Upper lobe of left lung (tissue), 6 donors: Measurements from ENCODE around the gene GRB7. TPM values are rescaled to one million over a fixed set of nuclear protein-coding genes. Genes with fewer than 3 reads are reported as not detected.

Source experiments
- ATAC-seq, 2 donors: fragments of 200-7000 bp; cut with Tn5 transposase; one replicate each; pipeline ENCODE4 v1.9.1; 2022; ENCODE audit warnings: mild to moderate bottlenecking in 2 of 2, moderate library complexity in 2 of 2; ENCODE audit not compliant: low FRiP score in 2 of 2
- DNase-seq, 2 donors: peaks; one replicate each; pipeline ENCODE4 v3.0.0-alpha.2; 2019 to 2020
- H3K27ac ChIP-seq, 4 donors: fragments of 200-600 bp; sonication (generic); one replicate each; pipeline ENCODE4 v1.5.1; 2016 to 2019
- H3K27me3 ChIP-seq, 4 donors: fragments of 200-600 bp; sonication (generic); one replicate each; pipeline ENCODE4 v1.5.1; 2017 to 2019
- H3K36me3 ChIP-seq, 4 donors: fragments of 200-600 bp; sonication (generic); one replicate each; pipeline ENCODE4 v1.5.1; 2016 to 2019
- H3K4me1 ChIP-seq, 4 donors: fragments of 200-600 bp; sonication (generic); one replicate each; pipeline ENCODE4 v1.5.1; 2018 to 2019
- H3K4me3 ChIP-seq, 4 donors: fragments of 200-600 bp; sonication (generic); one replicate each; pipeline ENCODE4 v1.5.1; 2017 to 2019; ENCODE audit warnings: mild to moderate bottlenecking in 2 of 4, moderate library complexity in 1 of 4
- H3K9me3 ChIP-seq, 4 donors: fragments of 200-600 bp; sonication (generic); one replicate each; pipeline ENCODE4 v1.5.1; 2018 to 2019
- CTCF ChIP-seq, 6 experiments: fragments of 450-650 bp in 4 of 6; fragments of 200-600 bp in 2 of 6; sonication (generic) in 2 of 6; IDR thresholded peaks; one replicate each; pipeline ENCODE4 v1.5.1; 2016 to 2019; ENCODE audit warnings: antibody characterized with exemption in 6 of 6
- EP300 ChIP-seq, 4 donors: sonication (generic); formaldehyde crosslinking; IDR thresholded peaks; one replicate each; pipeline ENCODE4 v1.5.1; 2017; ENCODE audit warnings: antibody characterized with exemption in 4 of 4, control low read depth in 2 of 4
- POLR2A ChIP-seq, 4 donors: fragments of 450-650 bp; IDR thresholded peaks; one replicate each; pipeline ENCODE4 v1.5.1; 2016 to 2017; ENCODE audit warnings: antibody characterized with exemption in 4 of 4, mild to moderate bottlenecking in 2 of 4
- POLR2AphosphoS5 ChIP-seq, 2 donors: sonication (generic); formaldehyde crosslinking; IDR thresholded peaks; one replicate each; pipeline ENCODE4 v1.5.1; 2017; ENCODE audit warnings: antibody characterized with exemption in 2 of 2
- WGBS, 2 donors: methylation state at CpG; one replicate each; pipeline ENCODE4 v1.1.5; 2017 to 2018; 5-methylcytosine and 5-hydroxymethylcytosine counted together
- total RNA-seq, 6 donors: library from RNA; depleted of rRNA in 4 of 6; stranded (reverse); fragments of >200 nt in 4 of 6; gene quantifications; one replicate each; pipeline versions ENCODE4 v1.1.0 to v1.2.1, GENCODE V29; 2016 to 2021
- donor health status: DM: no; HTN: no; CAD: no; lungs with moderate emphysema.
- donor health status: DM: no; HTN: yes; CAD: no; lungs with severe emphysema.

Gene GRB7
- total RNA-seq, 6 donors from 2014 or later, result 19.9 to 82.8 (median 31.1) TPM

DNA sequence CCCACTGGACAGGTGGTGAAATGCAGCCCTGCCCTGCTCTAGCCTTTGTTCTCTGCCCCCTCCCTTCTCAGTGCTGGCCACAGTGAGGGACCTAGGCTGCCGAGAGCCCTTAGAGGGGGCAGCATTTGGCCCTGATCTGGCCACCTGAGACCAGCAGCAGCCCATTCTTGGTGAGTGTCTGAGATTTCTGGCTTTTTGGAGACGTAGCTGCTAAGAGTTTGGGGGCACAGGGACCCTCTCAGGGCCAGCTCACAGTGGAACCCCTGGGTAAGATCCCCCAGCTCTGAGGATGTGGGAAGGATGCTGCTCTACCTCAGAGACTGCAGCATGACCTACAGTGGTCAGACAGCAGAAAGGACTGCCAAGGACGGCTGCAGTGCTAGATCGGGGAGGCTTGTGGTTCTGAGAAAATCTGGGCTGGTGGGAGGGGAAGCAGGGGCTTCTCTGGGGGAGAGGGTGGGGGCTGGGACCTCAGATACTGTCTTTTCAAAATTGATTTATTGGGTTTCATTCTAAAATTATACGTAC is 13.3 kb downstream of the GRB7 start:
- DNase-seq (no peak), ATAC-seq (no peak)
- no peak for TF ChIP-seq POLR2A (IDR thresholded peaks at IDR 0.05)
- TF ChIP-seq POLR2AphosphoS5 (IDR thresholded peaks at IDR 0.05), result no peak
- TF ChIP-seq EP300 (IDR thresholded peaks at IDR 0.05), result no peak
- no peak for TF ChIP-seq CTCF (IDR thresholded peaks at IDR 0.05)
- H3K9me3 ChIP-seq, result no peaks in the 10 kb centered on the region
- 75 to 85% methylated on average over 5 of the region's 5 CpGs for WGBS, 2 donors
- peaks cover 16 to 28% (median 18%) of the 10 kb centered on the region in 4 donors for H3K4me1 ChIP-seq
- no peak overlapping the region for H3K27ac ChIP-seq
- no peak overlapping the region for H3K4me3 ChIP-seq
- peaks cover 0 to 4% (median 1%) of the 10 kb centered on the region in 4 donors for H3K36me3 ChIP-seq
- no peaks in the 10 kb centered on the region for H3K27me3 ChIP-seq

DNA sequence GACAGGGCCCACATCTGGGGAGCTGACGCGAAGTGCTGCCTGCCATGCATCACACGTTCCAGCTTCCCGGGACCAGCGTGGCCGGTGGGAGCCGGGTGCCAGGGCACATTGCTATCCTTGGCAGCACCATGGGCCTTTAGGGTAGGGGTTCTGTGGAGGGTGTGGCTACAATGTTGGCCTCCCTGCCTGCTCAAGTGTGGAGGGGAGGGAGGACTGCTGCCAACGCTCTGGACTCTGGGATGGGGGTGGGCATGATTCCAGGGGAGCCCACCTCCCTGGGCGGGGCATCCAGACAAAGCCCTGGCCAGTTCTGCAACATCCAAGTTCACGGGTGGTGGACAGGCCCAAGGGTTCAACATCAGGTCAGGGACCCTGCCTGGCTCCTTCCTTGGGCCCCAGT is 13.9 kb downstream of the GRB7 start:
- no peak for TF ChIP-seq POLR2AphosphoS5 (IDR thresholded peaks at IDR 0.05)
- no peak for TF ChIP-seq EP300 (IDR thresholded peaks at IDR 0.05)
- TF ChIP-seq POLR2A (IDR thresholded peaks at IDR 0.05), result no peak
- TF ChIP-seq CTCF (IDR thresholded peaks at IDR 0.05), result no peak
- H3K36me3 ChIP-seq, result peaks cover 0 to 2% (median 0%) of the 10 kb centered on the region in 4 donors
- ATAC-seq, result no peak
- no peaks in the 10 kb centered on the region for H3K27me3 ChIP-seq
- 70 to 75% methylated on average over 6 to 10 of the region's 10 CpGs for WGBS, 2 donors
- peaks cover 16 to 28% (median 18%) of the 10 kb centered on the region in 4 donors for H3K4me1 ChIP-seq
- no peak overlapping the region for H3K27ac ChIP-seq
- DNase-seq, result peak; percentile 9 to 65
- no peak overlapping the region for H3K4me3 ChIP-seq
- no peaks in the 10 kb centered on the region for H3K9me3 ChIP-seq

GRCh38 chr17:39752241-39752881 is 14.6 kb downstream of the GRB7 start:
- 86 to 88% methylated on average over 13 of the region's 13 CpGs for WGBS, 2 donors
- TF ChIP-seq POLR2A (IDR thresholded peaks at IDR 0.05) (no peak), POLR2AphosphoS5 (IDR thresholded peaks at IDR 0.05) (no peak), CTCF (IDR thresholded peaks at IDR 0.05) (no peak), EP300 (IDR thresholded peaks at IDR 0.05) (no peak)

DNA sequence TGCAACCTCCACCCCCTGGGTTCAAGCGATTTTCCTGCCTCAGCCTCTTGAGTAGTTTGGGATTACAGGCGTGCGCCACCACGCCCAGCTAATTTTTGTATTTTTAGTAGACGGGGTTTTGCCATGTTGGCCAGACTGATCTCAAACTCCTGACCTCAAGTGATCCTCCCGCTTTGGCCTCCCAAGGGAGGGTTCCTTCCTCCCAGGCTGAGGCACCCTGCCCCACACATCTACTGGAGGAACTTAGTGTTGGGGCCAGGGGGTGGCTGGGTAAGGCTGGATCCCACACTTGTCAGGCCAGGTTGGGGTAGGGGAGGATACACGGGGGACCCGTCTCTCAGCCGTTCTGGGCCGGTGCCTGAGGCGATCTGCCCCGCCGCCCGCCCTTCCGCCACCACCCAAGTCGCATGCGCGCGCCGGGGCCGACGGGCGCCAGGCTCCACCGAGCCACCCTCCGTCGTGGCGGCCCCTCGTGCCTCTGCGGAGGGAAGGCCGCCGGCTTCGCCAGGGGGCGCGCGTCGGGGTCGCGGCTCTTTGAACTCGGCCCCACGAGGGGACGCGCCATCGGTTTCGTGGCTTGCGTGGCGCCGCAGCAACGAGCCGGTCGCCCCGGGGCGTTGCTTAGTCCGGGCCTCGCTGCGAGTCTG is 15.9 kb downstream of the GRB7 start:
- H3K27ac ChIP-seq, result peak overlapping the region; percentile 95 to 99 (median 98)
- ATAC-seq (peak; percentile 0 to 75), DNase-seq (peak; percentile 62 to 95)
- H3K9me3 ChIP-seq, result no peaks in the 10 kb centered on the region
- TF ChIP-seq POLR2A (IDR thresholded peaks at IDR 0.05), result peak in 2 of 4 donors; percentile 25 to 47
- TF ChIP-seq POLR2AphosphoS5 (IDR thresholded peaks at IDR 0.05), result no peak
- TF ChIP-seq CTCF (IDR thresholded peaks at IDR 0.05), result no peak
- no peak for TF ChIP-seq EP300 (IDR thresholded peaks at IDR 0.05)
- H3K27me3 ChIP-seq, result no peaks in the 10 kb centered on the region
- peaks cover 16 to 28% (median 18%) of the 10 kb centered on the region in 4 donors for H3K4me1 ChIP-seq
- peak overlapping the region; percentile 54 to 82 (median 66) for H3K4me3 ChIP-seq
- no peaks in the 10 kb centered on the region for H3K36me3 ChIP-seq
- WGBS, 2 donors, result 6 to 40% methylated on average over 6 to 38 of the region's 55 CpGs

More at GRCh38 chr17:39752241-39752881, 14.6 kb downstream of the GRB7 start:
- no peak for ATAC-seq
- Histone ChIP-seq H3K4me1 (peaks cover 16 to 28% (median 18%) of the 10 kb centered on the region in 4 donors), H3K27ac (no peak overlapping the region), H3K9me3 (no peaks in the 10 kb centered on the region), H3K27me3 (no peaks in the 10 kb centered on the region), H3K4me3 (no peak overlapping the region), H3K36me3 (no peaks in the 10 kb centered on the region)
- DNase-seq, result peak in 1 of 2 donors; percentile 28
